Calu3 (cell line): ENCODE measurements around the gene SOCS6. TPM values are rescaled to one million over a fixed set of nuclear protein-coding genes. Genes with fewer than 3 reads are reported as not detected.

ENCODE experiments used
- BruUV-seq: library from RNA; stranded (reverse); fragments of 400-500 nt; replicated peaks from 2 replicates; lab custom pipeline; 2021; lab: Mats Ljungman, UMichigan
- CTCF ChIA-PET: fragments of 300-600 bp; sonication (Branson Sonifier 250); formaldehyde crosslinking; loops from one replicate; lab custom pipeline; 2022; ENCODE audit warnings: antibody characterized with exemption; lab: Charles Lee
- DNase-seq: peaks from one replicate; pipeline ENCODE4 v3.0.0; 2022
- H3K27ac Mint-ChIP-seq: one replicate; pipeline ENCODE4 v1.8.0; 2022; ENCODE audit warnings: mixed read lengths; ENCODE audit not compliant: unreplicated experiment
- H3K27me3 Mint-ChIP-seq: one replicate; pipeline ENCODE4 v1.8.0; 2022; ENCODE audit warnings: mixed read lengths; ENCODE audit not compliant: unreplicated experiment
- H3K36me3 Mint-ChIP-seq: one replicate; pipeline ENCODE4 v1.8.0; 2022; ENCODE audit warnings: mild to moderate bottlenecking, moderate library complexity, mixed read lengths; ENCODE audit not compliant: insufficient read depth, unreplicated experiment
- H3K4me1 Mint-ChIP-seq: one replicate; pipeline ENCODE4 v1.8.0; 2022; ENCODE audit warnings: mild to moderate bottlenecking, low read depth, mixed read lengths; ENCODE audit not compliant: unreplicated experiment
- H3K4me3 Mint-ChIP-seq: one replicate; pipeline ENCODE4 v1.8.0; 2022; ENCODE audit warnings: mild to moderate bottlenecking, low read depth, moderate library complexity, mixed read lengths; ENCODE audit not compliant: unreplicated experiment
- H3K9me3 Mint-ChIP-seq: one replicate; pipeline ENCODE4 v1.8.0; 2022; ENCODE audit warnings: low read depth, mixed read lengths; ENCODE audit not compliant: unreplicated experiment
- CTCF ChIP-seq: fragments of 200-600 bp; IDR thresholded peaks from one replicate; pipeline ENCODE4 v1.8.0; 2022; ENCODE audit warnings: antibody characterized with exemption; ENCODE audit not compliant: unreplicated experiment
- intact Hi-C: fragments of 100-400 bp; cut with micrococcal nuclease; formaldehyde crosslinking; loops from one replicate; pipeline ENCODE4 v1.10.0; 2022; ENCODE audit not compliant: unreplicated experiment
- total RNA-seq: library from RNA; stranded (reverse); gene quantifications from 2 replicates; pipeline ENCODE4 v1.2.3, GENCODE V29; 2022

SOCS6 gene
- total RNA-seq, 1 experiment from 2014 or later = 33.0 TPM

DNA sequence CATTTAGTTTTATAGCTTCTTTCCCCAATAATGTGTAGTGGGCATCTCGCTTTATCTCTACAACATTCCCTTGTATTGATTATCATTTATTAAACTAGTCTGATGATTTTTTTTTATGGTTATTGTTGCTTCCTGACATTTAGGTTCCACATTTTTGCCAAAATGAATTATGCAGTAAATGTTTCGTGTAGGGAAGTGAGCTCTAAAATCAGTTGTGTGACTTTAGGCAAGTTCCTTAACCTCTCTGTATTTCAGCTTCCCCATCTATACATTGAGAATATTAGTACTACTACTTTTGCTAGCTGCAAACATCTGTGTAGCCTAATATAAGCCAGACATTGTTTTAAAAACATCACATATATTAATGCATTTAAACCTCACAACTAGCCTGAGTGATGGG lies 22.9 kb downstream of the SOCS6 start:
- CTCF ChIA-PET = no interaction called here
- no TSS peak for BruUV-seq
- H3K27ac Mint-ChIP-seq = no peak overlapping the region
- intact Hi-C loops = no loop called here
- H3K4me1 Mint-ChIP-seq = peaks cover 23% of the 10 kb centered on the region
- H3K36me3 Mint-ChIP-seq = no peaks in the 10 kb centered on the region
- H3K9me3 Mint-ChIP-seq = peaks cover 3% of the 10 kb centered on the region
- no peaks in the 10 kb centered on the region for H3K27me3 Mint-ChIP-seq
- TF ChIP-seq CTCF = no peak
- H3K4me3 Mint-ChIP-seq = no peak overlapping the region
- DNase-seq = no peak

DNA sequence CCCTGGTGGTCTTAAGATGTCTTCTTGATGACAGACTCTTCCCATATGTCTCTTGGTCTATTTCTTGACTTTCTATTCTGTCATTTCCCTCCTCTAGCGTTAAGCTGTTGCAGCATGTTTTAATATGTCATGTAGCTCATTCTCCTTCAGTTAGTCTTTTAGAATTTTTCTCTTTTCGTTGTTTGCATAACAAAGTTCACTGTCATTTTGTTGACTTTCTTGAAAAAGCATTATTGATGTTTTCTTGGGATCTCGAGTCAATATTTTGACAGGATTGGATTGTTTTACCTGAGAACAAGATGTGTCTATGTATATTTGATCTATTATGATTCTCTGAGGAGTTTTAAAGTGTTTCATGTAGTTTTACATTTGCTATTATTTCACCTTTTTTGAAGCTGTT lies 24.8 kb downstream of the SOCS6 start:
- intact Hi-C loops = no loop called here
- Mint-ChIP-seq H3K36me3 (no peaks in the 10 kb centered on the region), H3K4me3 (no peak overlapping the region), H3K9me3 (peaks cover 2% of the 10 kb centered on the region), H3K27me3 (no peaks in the 10 kb centered on the region), H3K27ac (no peak overlapping the region), H3K4me1 (peaks cover 23% of the 10 kb centered on the region)
- no peak for TF ChIP-seq CTCF
- no TSS peak for BruUV-seq
- DNase-seq = no peak
- CTCF ChIA-PET = no interaction called here

DNA sequence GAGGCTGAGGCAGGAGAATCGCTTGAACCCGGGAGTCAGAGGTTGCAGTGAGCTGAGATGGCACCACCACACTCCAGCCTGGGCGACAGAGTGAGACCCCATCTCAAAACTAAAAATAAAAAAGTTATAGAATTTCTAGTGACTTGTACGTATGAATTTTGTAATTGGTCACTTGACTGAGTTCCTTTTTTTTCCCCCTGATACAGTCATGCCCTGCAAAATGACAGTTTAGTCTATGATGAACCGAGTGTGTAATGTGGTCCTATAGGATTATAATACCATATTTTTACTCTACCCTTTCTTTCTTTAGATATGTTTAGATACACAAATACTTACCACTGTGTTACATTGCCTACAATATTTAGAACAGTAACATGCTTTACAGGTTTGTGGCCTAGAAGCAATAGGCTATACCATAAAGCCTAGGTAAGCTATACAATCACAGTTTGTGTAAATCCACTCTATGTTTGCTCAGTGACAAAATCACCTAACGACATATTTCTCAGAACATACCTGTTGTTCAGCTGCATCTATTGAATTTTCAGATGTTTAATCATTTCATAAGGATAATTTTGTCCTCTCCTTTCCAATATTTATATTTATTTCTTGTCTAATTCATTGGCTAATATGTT lies 25.4 kb downstream of the SOCS6 start:
- Mint-ChIP-seq H3K4me1 (peaks cover 23% of the 10 kb centered on the region), H3K36me3 (no peaks in the 10 kb centered on the region), H3K27me3 (no peaks in the 10 kb centered on the region), H3K4me3 (no peak overlapping the region), H3K27ac (no peak overlapping the region), H3K9me3 (no peaks in the 10 kb centered on the region)
- no peak for TF ChIP-seq CTCF
- CTCF ChIA-PET = no interaction called here
- BruUV-seq = no TSS peak
- no peak for DNase-seq
- intact Hi-C loops = no loop called here

DNA sequence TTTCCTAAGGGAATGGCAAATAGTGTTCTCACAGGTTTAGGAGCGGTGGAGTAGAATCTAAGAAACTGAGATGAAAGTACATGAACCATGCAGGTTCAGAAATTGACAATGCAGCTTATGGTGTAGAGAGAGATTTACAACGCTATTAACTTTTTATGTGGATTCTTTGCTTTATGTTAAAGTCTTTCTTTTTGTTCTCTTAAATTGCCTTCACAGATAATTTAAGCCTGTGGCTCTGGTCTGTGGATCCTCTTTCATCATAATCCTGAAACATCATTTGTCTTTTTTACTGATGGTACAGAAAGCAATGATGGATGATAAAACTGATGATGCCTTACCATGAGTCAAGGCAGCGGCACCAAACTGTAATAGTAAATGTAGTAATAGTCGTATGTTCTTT lies 30.3 kb downstream of the SOCS6 start:
- intact Hi-C loops = no loop called here
- CTCF ChIA-PET = interaction anchor here (0.6 to 0.8 kb wide), 2 partner anchors 115 to 513 kb away, joined by 4 to 7 read pairs; no protein-coding TSS in a partner anchor
- no peaks in the 10 kb centered on the region for H3K9me3 Mint-ChIP-seq
- TF ChIP-seq CTCF = no peak
- H3K4me3 Mint-ChIP-seq = no peak overlapping the region
- BruUV-seq = no TSS peak
- H3K27ac Mint-ChIP-seq = no peak overlapping the region
- peaks cover 24% of the 10 kb centered on the region for H3K4me1 Mint-ChIP-seq
- peaks cover 15% of the 10 kb centered on the region for H3K36me3 Mint-ChIP-seq
- no peaks in the 10 kb centered on the region for H3K27me3 Mint-ChIP-seq
- no peak for DNase-seq
